ENCODE results near the gene AMDHD1. TPM values are rescaled to one million over a fixed set of nuclear protein-coding genes. Genes with fewer than 3 reads are reported as not detected.

Gene AMDHD1
- 0.35 TPM for total RNA-seq
- long read RNA-seq, partial matches to known transcripts, result 0 of 1 reads
- long read RNA-seq, other reads (novel, unspliced or antisense), result 0 of 1 reads

- peak; percentile 86 for ATAC-seq
- intact Hi-C loops (cut with micrococcal nuclease), result no loop called here
- peak; percentile 75 for DNase-seq
Measured at GRCh38 chr12:95943330-95943842, at the start of gene AMDHD1. Gene AMDHD1, plus strand, starts transcription at chr12:95943331. Its CDS starts 68 bp downstream, at chr12:95943399.

DNA sequence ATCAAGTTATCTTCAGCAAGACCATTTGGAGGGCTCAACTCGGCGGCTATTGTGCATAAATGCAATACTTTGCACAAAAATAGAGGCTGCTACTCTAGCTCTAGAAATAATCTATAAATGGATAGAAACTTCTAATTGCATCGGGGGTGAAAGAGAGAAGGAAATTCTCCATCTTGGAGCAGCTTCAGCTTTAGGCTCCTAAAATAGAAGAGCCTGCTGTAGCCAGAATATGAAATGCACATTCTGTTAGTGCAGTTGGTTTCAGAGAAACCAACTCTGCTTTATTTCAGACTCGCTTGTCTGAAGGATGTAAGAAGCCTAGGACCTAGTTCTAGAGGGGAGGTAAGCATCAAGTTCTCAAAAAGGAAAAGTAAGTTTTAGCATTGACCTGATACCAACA is 46.3 kb upstream of the AMDHD1 start:
- intact Hi-C loops (cut with micrococcal nuclease), result no loop called here

DNA sequence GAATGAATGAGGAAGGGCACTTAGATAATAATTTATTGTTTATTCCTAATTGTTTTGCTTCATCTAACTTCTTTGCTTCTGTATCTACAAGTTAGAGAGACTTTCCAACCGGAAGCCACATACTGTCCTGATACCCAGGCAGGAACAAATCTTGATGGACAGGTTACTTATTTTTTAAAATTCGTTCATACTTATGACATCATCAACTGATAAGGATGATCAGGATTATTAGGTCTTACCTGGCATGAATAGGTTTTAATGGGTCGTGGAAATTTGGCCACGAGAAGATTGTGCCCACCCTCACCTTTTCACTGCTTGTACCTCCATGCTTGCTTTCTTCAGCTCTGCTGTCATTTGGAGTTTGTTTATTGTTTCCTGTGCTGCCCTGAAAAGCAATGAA is 45.0 kb upstream of the AMDHD1 start:
- DNase-seq, result no peak
- ATAC-seq, result no peak
- intact Hi-C loops (cut with micrococcal nuclease), result no loop called here

More for the DNA sequence above, 46.3 kb upstream of the AMDHD1 start:
- ATAC-seq, result no peak
- DNase-seq, result no peak

GRCh38 chr12:95908573-95908972 is 34.6 kb upstream of the AMDHD1 start:
- ATAC-seq (no peak), DNase-seq (no peak)
- intact Hi-C loops (cut with micrococcal nuclease), result no loop called here

- ATAC-seq (no peak), DNase-seq (no peak)
- intact Hi-C loops (cut with micrococcal nuclease), result no loop called here
Measured at GRCh38 chr12:95909871-95910270, 33.3 kb upstream of the AMDHD1 start.

GRCh38 chr12:95918194-95918993 is 24.7 kb upstream of the AMDHD1 start:
- ATAC-seq (peak; percentile 77), DNase-seq (no peak)

GRCh38 chr12:95919110-95919509 is 24.0 kb upstream of the AMDHD1 start:
- DNase-seq, result no peak
- ATAC-seq, result no peak
- intact Hi-C loops (cut with micrococcal nuclease), result no loop called here

More at GRCh38 chr12:95918194-95918993, 24.7 kb upstream of the AMDHD1 start:
- intact Hi-C loops (cut with micrococcal nuclease), result no loop called here

GRCh38 chr12:95922231-95922630 is 20.9 kb upstream of the AMDHD1 start:
- intact Hi-C loops (cut with micrococcal nuclease), result no loop called here
- ATAC-seq, result no peak
- DNase-seq, result no peak

DNA sequence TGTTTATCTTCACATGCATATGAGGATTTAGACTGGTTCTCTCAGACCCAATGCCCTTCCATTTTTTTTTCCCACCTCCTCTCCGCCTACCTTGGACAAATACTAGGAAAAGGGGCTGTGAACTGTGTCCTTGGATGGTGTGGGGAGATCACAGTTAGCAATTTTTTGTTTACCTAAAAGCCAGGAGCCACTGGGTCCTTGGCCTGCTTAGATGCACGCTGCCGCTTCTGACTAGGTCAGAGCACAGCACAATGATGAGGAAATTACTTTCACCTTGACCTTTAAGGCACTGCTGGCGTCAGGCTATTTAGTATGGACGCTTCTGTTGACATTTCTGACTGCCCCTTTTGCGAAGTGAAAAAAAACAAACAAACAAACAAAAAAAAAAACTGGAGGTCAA is 2.6 kb upstream of the AMDHD1 start:
- intact Hi-C loops (cut with micrococcal nuclease), result no loop called here
- ATAC-seq (no peak), DNase-seq (no peak)

DNA sequence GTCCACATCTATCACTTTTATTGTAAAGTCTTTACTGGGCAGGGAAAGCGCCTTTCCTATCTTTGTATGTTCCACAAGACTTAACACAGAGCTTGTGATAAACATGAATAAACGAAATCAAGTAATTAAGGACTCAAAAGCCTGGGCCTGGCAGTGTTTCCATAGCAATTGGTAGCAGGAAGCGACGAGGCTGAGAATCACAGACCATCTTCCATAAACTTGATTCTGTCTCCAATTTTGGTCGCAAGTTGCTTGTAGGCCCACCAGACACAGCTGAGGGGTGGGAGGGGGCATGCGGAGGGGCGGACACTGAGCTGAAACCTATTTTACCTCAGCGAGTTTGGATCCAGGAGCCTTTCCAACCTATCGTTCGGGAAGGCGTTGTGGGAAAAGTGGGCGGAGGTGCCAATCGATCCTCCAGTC is 1.0 kb upstream of the AMDHD1 start:
- DNase-seq (no peak), ATAC-seq (no peak)
- intact Hi-C loops (cut with micrococcal nuclease), result no loop called here

DNA sequence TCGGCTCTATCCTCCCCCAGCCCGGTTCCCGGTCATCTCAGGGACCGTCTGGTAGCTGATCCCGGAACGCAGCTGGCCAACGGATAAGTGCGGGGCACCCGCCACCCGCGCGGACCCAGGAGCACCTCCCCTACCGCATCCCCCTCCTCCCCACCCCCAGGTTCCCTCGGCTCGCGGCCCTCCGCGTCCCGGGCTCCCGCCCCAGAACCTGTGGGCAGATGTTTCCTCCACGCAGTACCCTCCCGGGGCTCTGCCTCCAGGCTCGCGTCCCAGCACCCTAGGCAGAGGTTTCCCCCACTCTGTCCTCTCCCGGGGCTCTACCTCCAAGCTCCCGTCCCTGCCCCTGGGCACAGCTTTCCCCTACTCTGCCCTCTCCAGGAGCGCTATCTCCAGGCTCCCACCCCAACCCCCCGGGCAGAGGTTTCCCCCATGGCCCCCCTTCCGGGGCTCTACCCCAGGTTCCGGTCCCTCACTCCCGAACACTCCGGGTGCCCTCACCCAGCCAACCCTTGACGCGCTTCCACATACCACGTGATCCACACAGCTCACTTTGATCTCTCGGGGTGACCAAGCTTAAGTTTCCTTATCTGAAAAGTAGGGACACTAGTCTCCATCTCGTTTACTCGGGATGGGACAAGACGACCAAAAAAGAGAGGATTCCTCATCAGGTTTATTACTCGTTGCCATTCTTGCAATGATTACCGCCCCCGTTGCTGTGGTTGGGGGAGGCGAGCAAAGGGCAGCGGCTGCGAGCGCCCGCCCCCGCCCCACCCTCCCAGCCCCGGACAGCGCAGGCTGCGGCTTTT is 404 bp upstream of the AMDHD1 start, which contains the start of gene CCDC38:
Gene CCDC38 (minus strand): TSS at position 91 of the 806 bp plus-strand sequence. CDS start 6,105 bp downstream, outside the sequence.
- DNase-seq (peak; percentile 81), ATAC-seq (peak; percentile 98)
- intact Hi-C loops (cut with micrococcal nuclease), result no loop called here

GRCh38 chr12:95944108-95944704 is 1.1 kb downstream of the AMDHD1 start:
- ATAC-seq, result no peak
- DNase-seq, result no peak
- intact Hi-C loops (cut with micrococcal nuclease), result no loop called here

DNA sequence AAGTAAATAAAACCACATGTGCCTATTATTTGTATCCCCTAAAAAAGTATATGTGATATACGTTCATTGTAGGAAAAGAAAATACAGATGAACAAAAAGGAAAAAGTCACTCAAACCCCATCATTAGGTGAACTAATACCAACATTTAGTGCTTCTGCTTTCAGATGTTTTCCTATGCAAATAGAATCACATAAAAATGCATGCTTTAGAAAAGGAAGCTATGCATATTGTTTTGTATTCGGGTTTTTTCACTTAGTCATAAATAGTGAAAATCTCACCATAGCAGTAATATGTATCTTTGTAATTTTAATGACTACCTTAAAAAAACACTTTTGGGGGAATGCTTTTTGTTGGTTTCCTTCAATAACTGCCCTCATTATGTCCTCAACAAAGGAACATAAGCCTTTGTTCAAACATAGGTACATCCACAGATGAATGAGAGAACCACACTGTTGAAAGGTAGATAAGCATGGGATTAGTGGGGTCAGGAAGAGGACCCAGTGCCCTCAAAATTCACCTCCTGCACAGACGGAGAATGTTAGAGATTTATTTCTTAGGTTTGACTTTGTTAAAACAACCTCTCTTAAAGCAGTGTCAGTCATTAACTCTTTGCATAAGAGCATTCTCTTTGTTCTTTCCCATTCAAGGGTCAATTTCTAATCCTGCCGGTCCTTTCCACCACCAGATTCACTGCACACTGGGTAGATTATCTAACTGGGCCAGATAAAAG is 6.5 kb downstream of the AMDHD1 start:
- intact Hi-C loops (cut with micrococcal nuclease), result no loop called here
- ATAC-seq (no peak), DNase-seq (no peak)

DNA sequence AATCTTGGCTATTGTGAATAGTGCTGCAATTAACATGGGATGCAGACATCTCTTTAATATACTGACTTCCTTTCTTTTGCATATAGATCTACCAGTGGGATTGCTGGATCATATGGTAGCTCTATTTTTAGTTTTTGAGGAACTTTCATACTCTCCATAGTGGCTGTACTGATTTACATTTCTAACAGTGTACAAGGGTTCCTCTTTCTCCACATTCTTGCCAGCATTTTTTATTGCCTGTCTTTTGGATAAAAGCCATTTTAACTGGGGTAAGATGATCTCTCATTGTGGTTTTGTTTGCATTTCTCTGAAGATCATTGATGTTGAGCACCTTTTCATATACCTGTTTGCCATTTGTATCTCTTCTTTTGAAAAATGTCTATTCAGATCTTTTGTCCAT is 8.4 kb downstream of the AMDHD1 start:
- ATAC-seq, result no peak
- no peak for DNase-seq
- intact Hi-C loops (cut with micrococcal nuclease), result no loop called here

DNA sequence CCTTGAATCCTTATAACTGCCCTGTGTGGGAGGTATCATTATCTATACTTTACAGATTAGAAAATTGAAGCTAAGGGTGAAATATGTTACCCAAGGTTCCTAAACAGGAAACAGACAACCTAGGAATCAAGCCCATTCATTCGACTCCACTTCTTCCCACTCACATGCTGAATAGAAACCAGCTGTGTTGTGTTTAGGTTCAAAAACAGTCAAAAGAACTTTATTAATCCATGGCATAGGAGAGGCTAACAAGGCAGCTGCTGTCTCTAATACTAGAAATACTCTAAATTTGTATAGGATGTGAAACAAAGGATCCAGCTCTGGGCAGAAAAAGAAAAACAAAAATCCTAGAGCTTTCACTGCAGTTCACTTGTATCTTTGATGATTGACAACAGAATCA is 9.9 kb downstream of the AMDHD1 start:
- ATAC-seq, result no peak
- DNase-seq, result no peak
- intact Hi-C loops (cut with micrococcal nuclease), result no loop called here

DNA sequence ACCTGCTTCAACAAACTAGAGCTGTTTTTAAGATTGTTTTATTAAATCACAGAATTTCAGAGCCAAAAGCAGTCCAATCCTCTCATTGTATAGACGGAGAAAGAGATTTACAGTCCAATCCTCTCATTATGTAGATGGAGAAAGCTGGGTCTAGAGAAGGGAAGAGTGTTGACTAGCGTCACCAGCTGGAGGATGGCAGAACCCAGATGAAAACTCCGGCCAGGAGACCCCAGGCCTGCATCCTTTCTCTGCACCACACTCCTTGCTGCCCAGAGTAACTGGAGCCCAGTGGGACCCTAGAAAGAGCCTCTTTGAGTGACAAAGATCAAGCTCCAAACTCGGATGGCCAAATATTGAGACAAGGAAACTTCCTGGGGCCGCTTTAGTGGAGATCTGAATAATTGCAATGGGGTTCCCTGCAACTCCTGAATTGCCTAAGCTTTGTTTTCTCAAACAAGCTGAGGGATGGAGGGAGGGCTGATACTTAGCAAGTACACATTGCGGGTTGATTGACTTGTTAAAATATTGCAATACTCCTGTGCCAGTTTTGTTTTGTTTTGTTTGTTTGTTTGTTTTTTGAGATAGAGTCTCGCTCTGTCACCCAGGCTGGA is 12.5 kb downstream of the AMDHD1 start:
- DNase-seq (no peak), ATAC-seq (no peak)
- intact Hi-C loops (cut with micrococcal nuclease), result no loop called here

GRCh38 chr12:95956557-95957145 is 13.5 kb downstream of the AMDHD1 start:
- ATAC-seq (no peak), DNase-seq (no peak)
- intact Hi-C loops (cut with micrococcal nuclease), result no loop called here

GRCh38 chr12:95959107-95959506 is 16.0 kb downstream of the AMDHD1 start:
- ATAC-seq (no peak), DNase-seq (no peak)
- intact Hi-C loops (cut with micrococcal nuclease), result no loop called here
